DND-41 (cell line): ENCODE results near the gene CACHD1.

Experiments used
- CTCF ChIP-seq: IDR thresholded peaks from 2 replicates; pipeline ENCODE4 v1.5.1; 2012; ENCODE audit warnings: borderline replicate concordance, low read length, moderate library complexity, mild to moderate bottlenecking; ENCODE audit not compliant: poor library complexity, severe bottlenecking; ENCODE audit errors: extremely low read depth
- EZH2 ChIP-seq: IDR thresholded peaks from 3 replicates; pipeline ENCODE4 v1.6.1; 2012; ENCODE audit warnings: borderline replicate concordance, low read depth, mild to moderate bottlenecking, moderate library complexity, low read length, inconsistent platforms; ENCODE audit not compliant: severe bottlenecking

- no peak for TF ChIP-seq CTCF
- TF ChIP-seq EZH2 = no peak
These were observed 68.0 kb downstream of the CACHD1 start for GRCh38 chr1:64537942-64538341.
